CD4-positive, alpha-beta T cell treated with Interleukin-12 subunit alpha and Interleukin-12 subunit beta, for 1 hour (primary cell): ENCODE data around the gene PPP2R2C.

Source experiments
- DNase-seq: peaks from one replicate; pipeline ENCODE4 v3.0.0-alpha.2; 2020

Gene PPP2R2C

GRCh38 chr4:6446538-6447451, 25.6 kb downstream of the PPP2R2C start:
- no peak for DNase-seq

- no peak for DNase-seq
Observed at GRCh38 chr4:6446130-6446482, 26.3 kb downstream of the PPP2R2C start.

- DNase-seq, result no peak
Observed at GRCh38 chr4:6445403-6446129, 26.8 kb downstream of the PPP2R2C start.

- DNase-seq, result no peak
Observed at GRCh38 chr4:6444582-6444981, 27.8 kb downstream of the PPP2R2C start.

DNA sequence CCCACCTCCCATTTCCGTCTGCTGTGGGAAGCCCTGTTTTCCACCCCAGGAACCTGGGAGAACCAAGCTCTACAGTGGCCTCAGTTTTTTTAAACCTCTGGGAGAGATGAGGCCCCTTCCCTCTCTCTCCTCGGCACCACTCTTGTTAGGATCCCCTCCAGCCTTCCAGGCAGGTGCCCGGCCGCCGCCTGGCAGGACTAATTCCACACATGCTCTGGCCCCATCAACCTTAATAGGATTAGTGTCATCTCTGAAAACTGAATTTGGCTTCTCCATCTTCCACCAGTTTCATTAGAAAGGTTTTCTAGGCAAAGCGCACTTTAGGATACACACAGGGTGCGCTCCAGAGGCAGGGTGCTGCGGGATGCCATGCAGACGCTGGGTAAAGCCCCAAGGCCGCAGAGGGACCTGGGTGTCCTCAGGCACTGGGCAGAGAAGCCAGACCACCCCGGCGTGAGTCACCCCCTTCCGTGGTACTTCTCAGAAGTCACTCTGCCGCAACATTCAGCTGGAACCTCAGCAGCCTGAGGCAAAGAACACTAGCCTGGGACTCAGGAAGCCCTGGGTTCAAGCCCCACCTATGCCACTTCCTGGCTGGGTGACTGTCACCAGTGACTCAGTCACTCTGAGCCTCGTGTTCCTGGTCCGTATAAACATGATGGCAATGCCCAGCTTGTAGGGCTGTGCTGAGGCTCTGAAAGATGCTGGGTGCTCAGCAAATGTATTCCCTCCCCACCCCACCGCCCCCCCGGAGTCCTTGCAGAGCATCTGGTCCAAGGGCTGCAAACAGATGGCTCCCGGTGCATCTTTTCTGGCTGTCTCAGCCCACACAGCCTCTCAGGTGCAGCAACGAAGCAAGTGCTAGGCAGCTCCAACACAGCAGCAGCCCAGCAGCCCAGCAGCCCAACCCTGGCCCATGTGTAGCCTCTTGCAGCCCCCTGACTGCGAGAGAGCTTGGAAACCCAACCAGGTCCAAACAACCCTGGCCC, 29.1 kb downstream of the PPP2R2C start:
- DNase-seq, result peak; percentile 7

GRCh38 chr4:6442555-6442954, 29.9 kb downstream of the PPP2R2C start:
- DNase-seq, result no peak

DNA sequence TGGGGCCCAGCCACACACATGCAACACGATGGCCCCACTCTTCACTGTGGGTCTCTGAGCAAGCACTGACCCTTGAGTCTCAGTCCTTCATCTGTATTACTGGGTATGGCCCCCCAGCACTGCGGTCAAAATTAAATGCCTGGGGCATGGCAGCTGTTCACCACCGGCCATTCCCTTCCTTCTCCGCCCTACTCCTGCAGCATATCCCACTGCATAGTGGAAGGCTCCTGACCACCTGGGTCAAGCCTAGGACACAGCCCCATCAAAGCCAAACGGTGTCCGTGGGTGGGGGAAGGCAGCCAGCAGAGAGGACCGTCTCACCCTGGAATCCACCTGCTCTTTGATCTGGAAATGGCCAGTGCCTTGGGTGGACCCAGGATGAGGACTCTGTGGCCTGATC, 30.7 kb downstream of the PPP2R2C start:
- DNase-seq, result no peak

- DNase-seq, result no peak
Observed at GRCh38 chr4:6441202-6441582, 31.2 kb downstream of the PPP2R2C start.

- no peak for DNase-seq
Observed at GRCh38 chr4:6440506-6441201, 31.8 kb downstream of the PPP2R2C start.

DNA sequence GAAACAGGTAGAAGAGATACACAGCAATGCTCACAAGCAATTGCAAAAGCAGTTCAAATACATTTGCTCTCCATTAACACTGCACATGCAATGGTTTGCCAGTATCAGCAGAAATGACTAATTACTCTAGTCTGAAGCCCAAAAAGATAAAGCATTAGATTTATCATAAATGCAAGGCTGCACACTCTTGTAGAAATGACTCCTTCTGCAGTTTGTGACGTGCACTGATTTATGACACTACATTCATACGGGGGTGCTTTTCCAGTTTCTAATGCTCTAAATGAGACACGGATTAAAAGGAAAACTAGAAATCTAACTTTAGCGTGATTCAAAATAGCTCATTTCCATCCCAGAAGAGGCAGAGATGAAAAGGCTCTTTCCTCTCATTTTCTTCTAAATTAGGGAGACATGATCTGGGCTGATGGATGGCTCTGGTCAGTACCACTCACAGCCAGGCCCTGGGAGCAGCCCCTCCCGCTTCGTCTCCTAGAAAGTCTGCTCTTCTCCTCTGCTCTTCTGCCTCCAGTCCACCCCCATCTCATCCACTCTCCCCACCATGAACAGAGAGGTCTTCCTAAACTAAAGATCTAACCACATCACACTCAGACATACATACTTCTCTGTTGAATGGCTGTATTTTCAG, 33.2 kb downstream of the PPP2R2C start:
- DNase-seq, result no peak

DNA sequence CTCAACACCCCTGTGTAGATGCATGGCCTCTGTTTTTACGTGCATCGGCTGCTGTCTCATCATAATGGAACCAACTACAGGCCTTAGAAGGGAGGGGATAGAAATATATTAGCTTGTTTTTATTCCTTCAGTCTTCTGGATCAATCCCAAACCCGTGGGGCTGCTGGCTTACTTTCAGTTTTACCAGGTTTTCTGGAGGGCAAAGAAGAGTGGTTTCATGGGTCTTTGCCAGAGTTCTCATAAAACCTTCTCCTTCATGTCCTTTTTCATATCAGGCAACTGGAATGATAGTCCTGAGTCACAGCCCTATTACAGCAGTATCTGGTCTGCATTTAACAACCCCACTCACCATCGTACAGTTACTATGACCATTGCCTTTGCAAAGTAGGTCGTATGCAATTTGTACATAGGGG, 34.6 kb downstream of the PPP2R2C start:
- no peak for DNase-seq

- DNase-seq, result no peak
Observed at GRCh38 chr4:6435010-6435409, 37.4 kb downstream of the PPP2R2C start.

DNA sequence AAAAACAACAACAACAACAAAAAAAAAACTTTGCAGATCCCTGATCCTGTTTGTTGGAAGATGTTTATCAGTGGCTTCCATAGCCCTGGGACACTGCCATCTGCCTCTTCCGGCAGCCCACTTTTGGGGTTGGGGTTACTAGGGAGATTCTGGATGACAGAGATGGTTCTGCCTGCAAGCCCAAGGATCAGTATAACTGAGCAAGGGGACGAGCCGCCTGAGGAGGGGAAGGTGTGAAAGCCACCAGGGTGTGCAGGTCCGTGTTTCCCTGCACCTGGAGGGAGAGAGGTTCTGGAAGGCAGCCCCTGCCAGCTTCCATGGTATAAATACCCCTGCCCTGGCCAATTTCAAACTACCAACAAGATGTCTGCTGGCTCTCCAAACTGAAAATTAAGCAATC, 41.5 kb downstream of the PPP2R2C start:
- no peak for DNase-seq

GRCh38 chr4:6427439-6428090, 44.8 kb downstream of the PPP2R2C start:
- no peak for DNase-seq

GRCh38 chr4:6426571-6427438, 45.6 kb downstream of the PPP2R2C start:
- no peak for DNase-seq

DNA sequence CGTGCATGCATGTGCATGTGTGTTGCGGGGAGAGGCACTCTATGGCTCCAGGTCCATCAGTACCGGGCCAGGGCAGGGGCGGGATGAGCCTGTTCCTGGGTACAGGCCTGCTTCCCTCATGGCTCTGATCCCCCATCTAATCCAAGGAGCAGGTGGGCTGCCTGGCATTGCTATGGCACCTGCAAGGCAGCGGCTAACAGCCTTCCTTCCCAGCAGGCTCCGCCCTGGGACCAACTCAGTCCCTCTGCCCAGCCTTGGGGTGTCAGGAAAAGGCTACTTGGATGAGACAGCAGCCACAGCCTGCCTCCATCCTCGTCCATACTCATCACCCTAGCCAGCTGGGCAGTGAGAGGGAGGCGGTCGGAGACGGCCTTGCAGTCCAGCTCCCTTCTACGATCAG, 46.5 kb downstream of the PPP2R2C start:
- no peak for DNase-seq

- no peak for DNase-seq
Observed at GRCh38 chr4:6425336-6425735, 47.1 kb downstream of the PPP2R2C start.

GRCh38 chr4:6424425-6424824, 48.0 kb downstream of the PPP2R2C start:
- no peak for DNase-seq

- DNase-seq, result no peak
Observed at GRCh38 chr4:6423575-6423974, 48.8 kb downstream of the PPP2R2C start.

GRCh38 chr4:6422866-6423265, 49.5 kb downstream of the PPP2R2C start:
- DNase-seq, result no peak
